Tibial artery (tissue), 4 donors: ENCODE data around the gene DNTT.

Experiments
- DNase-seq, 2 donors: peaks; one replicate each; pipeline ENCODE4 v3.0.0-alpha.2; 2019
- H3K27ac ChIP-seq, 2 donors: fragments of 200-600 bp; sonication (generic) in 1 of 2; 1 replicate in 1 of 2; 2 replicates in 1 of 2; pipeline ENCODE4 v1.5.1; 2018 to 2019; ENCODE audit warnings: mild to moderate bottlenecking in 1 of 2
- H3K27me3 ChIP-seq, 2 donors: fragments of 200-600 bp; sonication (generic) in 1 of 2; one replicate each; pipeline versions ENCODE4 v1.5.1 to v1.6.0; 2016 to 2019
- H3K36me3 ChIP-seq, 3 donors: fragments of 200-600 bp; sonication (generic) in 2 of 3; one replicate each; pipeline ENCODE4 v1.5.1; 2016 to 2019; ENCODE audit warnings: mild to moderate bottlenecking in 2 of 3
- H3K4me1 ChIP-seq, 4 donors: fragments of 200-600 bp; sonication (generic) in 2 of 4; 1 replicate in 3 of 4; 2 replicates in 1 of 4; pipeline ENCODE4 v1.5.1; 2016 to 2019
- H3K4me3 ChIP-seq, 2 donors: fragments of 200-600 bp; sonication (generic) in 1 of 2; 1 replicate in 1 of 2; 2 replicates in 1 of 2; pipeline ENCODE4 v1.5.1; 2018 to 2019; ENCODE audit warnings: mild to moderate bottlenecking in 2 of 2
- H3K9me3 ChIP-seq, 3 donors: fragments of 200-600 bp; sonication (generic) in 1 of 3; one replicate each; pipeline ENCODE4 v1.5.1; 2016 to 2019
- CTCF ChIP-seq, 2 experiments: fragments of 200-600 bp in 1 of 2; fragments of 450-650 bp in 1 of 2; IDR thresholded peaks; one replicate each; pipeline ENCODE4 v1.5.1; 2017 to 2019; ENCODE audit warnings: antibody characterized with exemption in 2 of 2, mild to moderate bottlenecking in 1 of 2, moderate library complexity in 1 of 2
- intact Hi-C: fragments of 100-400 bp; cut with DNase I; formaldehyde crosslinking; loops from one replicate; pipeline ENCODE4 v1.15.0; 2023; ENCODE audit warnings: low total_unique reads

The DNTT gene

GRCh38 chr10:96334616-96335526, 30.6 kb downstream of the DNTT start:
- Histone ChIP-seq H3K27me3 (peaks cover 0 to 17% of the 10 kb centered on the region in 2 donors), H3K4me3 (no peak overlapping the region), H3K36me3 (no peaks in the 10 kb centered on the region), H3K27ac (no peak overlapping the region), H3K4me1 (no peaks in the 10 kb centered on the region), H3K9me3 (no peaks in the 10 kb centered on the region)
- intact Hi-C loops: no loop called here
- peak; percentile 44 to 63 for TF ChIP-seq CTCF (IDR thresholded peaks at IDR 0.05)
- no peak for DNase-seq

- Histone ChIP-seq H3K9me3 (no peaks in the 10 kb centered on the region), H3K36me3 (no peaks in the 10 kb centered on the region), H3K27me3 (peaks cover 0 to 8% of the 10 kb centered on the region in 2 donors), H3K27ac (no peak overlapping the region), H3K4me1 (no peaks in the 10 kb centered on the region), H3K4me3 (no peak overlapping the region)
- intact Hi-C loops: no loop called here
- DNase-seq: no peak
- no peak for TF ChIP-seq CTCF (IDR thresholded peaks at IDR 0.05)
These were observed 32.9 kb downstream of the DNTT start for GRCh38 chr10:96337106-96337505.

- Histone ChIP-seq H3K4me3 (no peak overlapping the region), H3K36me3 (no peaks in the 10 kb centered on the region), H3K27ac (no peak overlapping the region), H3K27me3 (peaks cover 0 to 8% of the 10 kb centered on the region in 2 donors), H3K9me3 (no peaks in the 10 kb centered on the region), H3K4me1 (no peaks in the 10 kb centered on the region)
- TF ChIP-seq CTCF (IDR thresholded peaks at IDR 0.05): no peak
- intact Hi-C loops: no loop called here
- DNase-seq: no peak
These were observed 34.2 kb downstream of the DNTT start for GRCh38 chr10:96338279-96338925.

- Histone ChIP-seq H3K4me1 (no peaks in the 10 kb centered on the region), H3K9me3 (no peaks in the 10 kb centered on the region), H3K27ac (no peak overlapping the region), H3K27me3 (peaks cover 0 to 9% of the 10 kb centered on the region in 2 donors), H3K36me3 (no peaks in the 10 kb centered on the region), H3K4me3 (no peak overlapping the region)
- DNase-seq: no peak
- intact Hi-C loops: no loop called here
- TF ChIP-seq CTCF (IDR thresholded peaks at IDR 0.05): no peak
These were observed 35.1 kb downstream of the DNTT start for GRCh38 chr10:96339383-96339782.

GRCh38 chr10:96339956-96340904, 36.0 kb downstream of the DNTT start:
- H3K4me3 ChIP-seq: no peak overlapping the region
- no peak overlapping the region for H3K27ac ChIP-seq
- peaks cover 0 to 10% of the 10 kb centered on the region in 2 donors for H3K27me3 ChIP-seq
- TF ChIP-seq CTCF (IDR thresholded peaks at IDR 0.05): peak; percentile 17 to 35
- DNase-seq: peak in 1 of 2 donors; percentile 30
- H3K36me3 ChIP-seq: no peaks in the 10 kb centered on the region
- intact Hi-C loops: no loop called here
- no peaks in the 10 kb centered on the region for H3K4me1 ChIP-seq
- H3K9me3 ChIP-seq: no peaks in the 10 kb centered on the region
